Inferior parietal cortex (tissue), 1 donor: ENCODE measurements around the gene SLC5A2.
"Not testable (repeated sequence)": the region's sequence is repeated elsewhere in the genome, so short reads cannot be mapped to it uniquely, and the experiment has no call there.

Source experiments
- DNase-seq: peaks from one replicate; pipeline ENCODE4 v3.0.0-alpha.2; 2016; ENCODE audit errors: extremely low spot score

The SLC5A2 gene

GRCh38 chr16:31528523-31529107, 45.7 kb downstream of the SLC5A2 start:
- no peak for DNase-seq

GRCh38 chr16:31529108-31529936, 46.4 kb downstream of the SLC5A2 start:
- DNase-seq = no peak

GRCh38 chr16:31529937-31530312, 47.0 kb downstream of the SLC5A2 start:
- DNase-seq = no peak

- DNase-seq = no peak
Measured at GRCh38 chr16:31530405-31530804, 47.5 kb downstream of the SLC5A2 start.

- DNase-seq = no peak
Measured at GRCh38 chr16:31531096-31531495, 48.2 kb downstream of the SLC5A2 start.

GRCh38 chr16:31532120-31532519, 49.2 kb downstream of the SLC5A2 start:
- no peak for DNase-seq

GRCh38 chr16:31532896-31533295, 50.0 kb downstream of the SLC5A2 start:
- no peak for DNase-seq

GRCh38 chr16:31535737-31536136, 52.8 kb downstream of the SLC5A2 start:
- no peak for DNase-seq

GRCh38 chr16:31536804-31537361, 54.0 kb downstream of the SLC5A2 start:
- no peak for DNase-seq

GRCh38 chr16:31537362-31538242, 54.7 kb downstream of the SLC5A2 start:
- DNase-seq = no peak

- not testable (repeated sequence) for DNase-seq
Measured at GRCh38 chr16:31538243-31538598, 55.3 kb downstream of the SLC5A2 start.

GRCh38 chr16:31539762-31540161, 56.8 kb downstream of the SLC5A2 start:
- DNase-seq = not testable (repeated sequence)
